ENCODE data around the gene COL4A5.

DNA sequence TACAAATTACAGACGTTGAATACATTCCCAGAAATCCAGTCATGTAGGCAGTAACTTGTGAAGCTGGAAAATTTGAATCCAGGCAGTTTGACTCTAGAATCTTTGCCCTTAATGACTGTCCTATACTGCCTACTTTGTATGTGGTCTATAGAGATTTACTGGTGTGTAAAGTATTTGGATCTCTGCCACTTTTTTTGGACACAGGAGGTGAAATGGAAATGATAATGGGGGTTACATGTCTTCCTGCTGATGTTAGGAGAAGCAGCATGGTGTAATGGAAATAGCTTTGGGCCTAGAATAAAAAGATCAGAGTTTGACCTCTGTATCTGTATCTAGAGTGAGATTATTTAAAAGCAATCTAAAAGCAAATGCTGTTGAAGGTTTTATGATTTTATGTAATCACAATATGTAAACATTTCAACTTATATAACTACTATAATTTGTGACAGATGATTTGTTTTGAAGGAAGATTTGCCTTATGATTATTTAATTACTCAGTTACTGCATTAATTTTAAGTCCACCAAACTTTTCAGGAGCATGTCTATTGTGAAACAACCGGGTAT lies 3.3 kb downstream of the COL4A5 start:
- TF ChIP-seq, protein P1, sequence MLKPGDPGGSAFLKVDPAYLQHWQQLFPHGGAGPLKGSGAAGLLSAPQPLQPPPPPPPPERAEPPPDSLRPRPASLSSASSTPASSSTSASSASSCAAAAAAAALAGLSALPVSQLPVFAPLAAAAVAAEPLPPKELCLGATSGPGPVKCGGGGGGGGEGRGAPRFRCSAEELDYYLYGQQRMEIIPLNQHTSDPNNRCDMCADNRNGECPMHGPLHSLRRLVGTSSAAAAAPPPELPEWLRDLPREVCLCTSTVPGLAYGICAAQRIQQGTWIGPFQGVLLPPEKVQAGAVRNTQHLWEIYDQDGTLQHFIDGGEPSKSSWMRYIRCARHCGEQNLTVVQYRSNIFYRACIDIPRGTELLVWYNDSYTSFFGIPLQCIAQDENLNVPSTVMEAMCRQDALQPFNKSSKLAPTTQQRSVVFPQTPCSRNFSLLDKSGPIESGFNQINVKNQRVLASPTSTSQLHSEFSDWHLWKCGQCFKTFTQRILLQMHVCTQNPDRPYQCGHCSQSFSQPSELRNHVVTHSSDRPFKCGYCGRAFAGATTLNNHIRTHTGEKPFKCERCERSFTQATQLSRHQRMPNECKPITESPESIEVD (tag by site-specific recombination; IDR thresholded peaks at IDR 0.05), result no peak
- TF ChIP-seq SP2 (tag by site-specific recombination; IDR thresholded peaks at IDR 0.05) (no peak), ZNF776 (tag by site-specific recombination; IDR thresholded peaks at IDR 0.05; ENCODE audit: borderline replicate concordance) (no peak), ZNF155 (tag by site-specific recombination; IDR thresholded peaks at IDR 0.05) (no peak), ZNF184 (tag by site-specific recombination; IDR thresholded peaks at IDR 0.05) (no peak), ZBTB21 (tag by site-specific recombination; IDR thresholded peaks at IDR 0.05) (no peak), ZFP41 (tag by site-specific recombination; IDR thresholded peaks at IDR 0.05; ENCODE audit: borderline replicate concordance) (no peak), ZNF140 (tag by site-specific recombination; IDR thresholded peaks at IDR 0.05) (no peak), ZNF416 (tag by site-specific recombination; IDR thresholded peaks at IDR 0.05) (no peak)
- TF ChIP-seq, protein P2, sequence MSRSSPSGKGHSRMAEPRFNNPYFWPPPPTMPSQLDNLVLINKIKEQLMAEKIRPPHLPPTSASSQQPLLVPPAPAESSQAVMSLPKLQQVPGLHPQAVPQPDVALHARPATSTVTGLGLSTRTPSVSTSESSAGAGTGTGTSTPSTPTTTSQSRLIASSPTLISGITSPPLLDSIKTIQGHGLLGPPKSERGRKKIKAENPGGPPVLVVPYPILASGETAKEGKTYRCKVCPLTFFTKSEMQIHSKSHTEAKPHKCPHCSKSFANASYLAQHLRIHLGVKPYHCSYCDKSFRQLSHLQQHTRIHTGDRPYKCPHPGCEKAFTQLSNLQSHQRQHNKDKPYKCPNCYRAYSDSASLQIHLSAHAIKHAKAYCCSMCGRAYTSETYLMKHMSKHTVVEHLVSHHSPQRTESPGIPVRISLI (tag by site-specific recombination; IDR thresholded peaks at IDR 0.05), result no peak
- TF ChIP-seq, protein P3, sequence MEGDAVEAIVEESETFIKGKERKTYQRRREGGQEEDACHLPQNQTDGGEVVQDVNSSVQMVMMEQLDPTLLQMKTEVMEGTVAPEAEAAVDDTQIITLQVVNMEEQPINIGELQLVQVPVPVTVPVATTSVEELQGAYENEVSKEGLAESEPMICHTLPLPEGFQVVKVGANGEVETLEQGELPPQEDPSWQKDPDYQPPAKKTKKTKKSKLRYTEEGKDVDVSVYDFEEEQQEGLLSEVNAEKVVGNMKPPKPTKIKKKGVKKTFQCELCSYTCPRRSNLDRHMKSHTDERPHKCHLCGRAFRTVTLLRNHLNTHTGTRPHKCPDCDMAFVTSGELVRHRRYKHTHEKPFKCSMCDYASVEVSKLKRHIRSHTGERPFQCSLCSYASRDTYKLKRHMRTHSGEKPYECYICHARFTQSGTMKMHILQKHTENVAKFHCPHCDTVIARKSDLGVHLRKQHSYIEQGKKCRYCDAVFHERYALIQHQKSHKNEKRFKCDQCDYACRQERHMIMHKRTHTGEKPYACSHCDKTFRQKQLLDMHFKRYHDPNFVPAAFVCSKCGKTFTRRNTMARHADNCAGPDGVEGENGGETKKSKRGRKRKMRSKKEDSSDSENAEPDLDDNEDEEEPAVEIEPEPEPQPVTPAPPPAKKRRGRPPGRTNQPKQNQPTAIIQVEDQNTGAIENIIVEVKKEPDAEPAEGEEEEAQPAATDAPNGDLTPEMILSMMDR (tag by site-specific recombination; IDR thresholded peaks at IDR 0.05), result no peak
